Stimulated activated CD8-positive, alpha-beta memory T cell treated with anti-CD3 and anti-CD28 coated beads, Interleukin-4, amount 100 ng/mL, for 1 hour (primary cell): ENCODE data around the gene FNIP1.
"Not testable (repeated sequence)": the region's sequence is repeated elsewhere in the genome, so short reads cannot be mapped to it uniquely, and the experiment has no call there.

Experiments
- DNase-seq, 2 donors: peaks; one replicate each; pipeline ENCODE4 v3.0.0-alpha.2; 2020; ENCODE audit warnings: low read depth in 2 of 2, low spot score in 1 of 2

Gene FNIP1

DNA sequence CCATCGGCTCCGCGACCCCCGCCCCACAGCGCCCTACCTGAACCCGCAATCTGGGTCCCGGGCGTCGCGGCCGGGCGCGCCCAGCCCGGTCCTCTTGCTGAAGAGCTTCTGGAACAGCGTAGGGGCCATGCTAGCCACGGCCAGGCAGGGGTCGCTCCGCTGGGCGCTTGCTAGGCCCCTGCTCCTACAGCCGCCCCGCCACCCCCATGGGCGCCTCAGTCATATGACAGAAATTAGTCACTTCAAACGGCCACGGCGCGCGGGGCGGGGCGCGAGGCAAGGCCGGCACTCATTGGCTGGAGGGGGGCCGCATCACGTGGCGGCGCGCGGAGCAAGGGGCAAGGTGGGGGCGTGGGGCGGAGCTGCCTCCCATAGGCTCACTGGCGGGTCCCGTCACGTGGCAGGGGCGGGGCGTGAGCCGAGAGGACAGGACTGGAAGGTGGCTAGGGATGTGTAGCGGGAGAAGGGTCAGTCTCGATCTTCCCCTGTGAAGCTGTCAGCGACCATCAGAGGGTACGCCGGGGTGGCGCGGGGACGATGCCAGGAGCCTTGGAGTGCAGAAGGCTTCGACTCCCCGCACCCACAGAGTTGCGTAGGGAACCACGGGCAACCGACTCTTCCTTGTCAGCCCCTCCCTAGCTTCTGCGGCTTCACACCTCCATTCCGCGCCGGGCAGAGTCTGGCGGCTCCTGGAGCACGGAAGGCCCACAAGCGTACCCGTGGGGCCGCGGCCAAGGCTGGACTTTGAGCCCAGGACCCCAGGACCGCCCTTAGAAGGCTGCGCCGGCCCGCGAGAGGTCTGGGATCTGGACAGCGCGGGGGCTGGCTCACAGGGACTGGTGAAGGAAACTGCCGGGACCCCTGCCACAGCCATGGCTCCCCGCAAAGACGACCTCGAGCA lies at the start of gene FNIP1:
Gene FNIP1, minus strand, starts transcription at position 225 of the 901 bp plus-strand sequence. Its CDS starts 96 bp downstream, at position 129.
- DNase-seq = peak; percentile 96 to 98

DNA sequence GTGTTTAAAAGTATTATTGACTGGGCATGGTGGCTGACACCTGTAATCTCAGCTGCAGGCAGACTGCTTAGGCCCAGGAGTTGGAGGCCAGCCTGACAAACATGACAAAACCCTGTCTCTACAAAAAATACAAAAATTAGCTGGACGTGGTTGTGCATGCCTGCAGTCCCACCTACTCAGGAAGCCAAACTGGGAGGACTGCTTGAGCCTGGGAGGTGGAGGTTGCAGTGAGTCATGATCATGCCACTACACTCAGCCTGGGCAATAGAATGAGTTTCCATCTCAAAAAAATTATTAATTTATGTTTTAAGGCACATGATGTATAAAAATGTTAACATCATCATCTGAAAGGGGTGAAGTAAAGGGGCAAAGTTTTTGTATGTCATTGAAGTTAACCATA lies 49.7 kb upstream of the FNIP1 start:
- DNase-seq = no peak

DNA sequence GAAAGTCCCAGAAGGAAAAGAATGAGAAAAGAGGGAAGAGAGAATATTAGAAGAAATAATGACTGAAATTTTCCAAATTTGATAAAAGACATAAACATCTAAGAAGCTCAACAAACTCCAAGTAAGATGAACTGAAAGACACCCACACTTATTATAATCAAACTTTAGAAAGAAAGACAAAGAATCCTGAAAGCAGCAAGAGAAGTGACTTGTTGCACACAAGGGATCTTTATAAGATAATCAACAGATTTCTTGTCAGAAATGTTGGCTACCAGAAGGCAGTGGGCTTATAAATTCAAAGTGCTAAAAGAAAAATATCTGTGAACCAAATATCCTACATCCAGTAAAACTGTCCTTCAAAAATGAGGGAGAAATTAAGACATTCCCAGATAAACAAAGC lies 49.0 kb upstream of the FNIP1 start:
- no peak for DNase-seq

DNA sequence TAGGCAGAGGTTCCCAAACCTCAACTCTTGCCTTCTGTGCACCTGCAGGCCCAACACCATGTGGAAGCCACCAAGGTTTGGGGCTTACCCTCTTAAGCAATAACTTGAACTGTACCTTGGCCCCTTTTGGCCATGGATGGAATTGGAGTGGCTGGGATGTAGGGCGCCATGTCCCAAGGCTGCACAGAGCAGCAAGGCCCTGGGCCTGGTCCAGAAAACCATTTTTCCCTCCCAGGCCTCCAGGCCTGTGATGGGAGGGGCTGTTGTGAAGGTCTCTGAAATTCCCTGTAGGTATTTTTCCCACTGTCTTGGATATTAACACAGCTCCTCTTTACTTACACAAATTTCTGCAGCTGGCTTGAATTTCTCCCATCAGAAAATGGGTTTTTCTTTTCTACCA lies 46.2 kb upstream of the FNIP1 start:
- DNase-seq = not testable (repeated sequence)

DNA sequence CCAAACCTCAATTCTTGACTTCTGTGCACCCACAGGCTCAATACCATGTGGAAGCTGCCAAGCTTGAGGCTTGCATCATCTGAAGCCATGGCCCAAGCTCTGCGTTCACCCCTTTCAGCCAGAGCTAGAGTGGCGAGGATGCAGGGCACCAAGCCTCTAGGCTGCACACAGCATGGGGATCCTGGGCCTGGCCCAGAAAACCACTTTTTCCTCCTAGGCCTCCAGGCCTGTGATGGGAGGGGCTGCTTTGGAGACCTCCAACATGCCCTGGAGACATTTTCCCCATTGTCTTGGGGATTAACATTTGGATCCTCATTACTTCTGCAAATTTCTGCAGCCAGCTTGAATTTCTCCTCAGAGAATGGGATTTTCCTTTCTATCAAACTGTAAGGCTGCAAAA lies 35.9 kb upstream of the FNIP1 start:
- DNase-seq = not testable (repeated sequence)

DNA sequence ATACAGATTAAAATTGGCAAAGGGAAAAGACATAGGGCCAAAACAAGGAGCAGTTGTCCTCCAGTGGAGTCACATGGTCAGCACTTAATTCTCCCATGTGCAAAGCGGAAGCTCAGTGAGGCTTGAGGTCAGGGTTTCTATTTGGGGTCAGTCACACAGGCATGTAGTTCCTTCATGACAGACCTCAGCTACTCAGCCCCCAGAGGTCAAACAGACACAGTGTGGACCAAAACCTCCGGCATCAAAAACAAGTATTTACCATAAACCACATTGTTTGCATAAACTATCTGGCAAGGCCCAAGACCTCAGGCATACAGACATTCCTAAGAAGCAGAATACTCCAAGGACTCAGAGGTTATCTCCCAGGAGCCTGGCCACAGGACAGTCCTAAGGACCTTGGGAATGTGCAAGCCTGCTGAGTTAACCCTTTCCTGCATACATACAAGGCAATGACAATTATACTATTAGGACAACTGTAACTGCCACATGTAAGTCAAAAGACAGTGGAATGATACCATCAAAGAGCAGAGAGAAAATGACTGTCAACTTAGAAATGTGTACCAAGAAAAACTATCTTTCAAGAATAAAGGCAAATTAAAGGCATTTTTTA lies 28.7 kb upstream of the FNIP1 start:
- DNase-seq = no peak

DNA sequence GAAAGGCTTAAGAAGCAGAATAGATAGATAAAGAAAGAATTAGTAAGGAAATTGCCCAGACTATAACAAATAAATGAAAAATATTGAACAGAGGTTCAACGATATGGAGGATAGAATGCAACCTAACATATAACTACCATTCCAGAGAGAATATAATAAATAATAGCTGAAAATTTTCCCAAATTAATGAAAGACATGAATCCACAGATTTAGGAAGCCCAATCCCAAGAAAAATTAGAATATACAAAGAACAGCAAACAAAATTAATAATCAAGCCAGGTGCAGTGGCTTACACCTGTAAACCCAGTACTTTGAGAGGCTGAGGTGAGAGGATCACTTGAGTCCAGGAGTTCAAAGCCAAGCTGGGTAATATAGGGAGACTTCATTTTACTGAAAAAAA lies 27.8 kb upstream of the FNIP1 start:
- DNase-seq = no peak

DNA sequence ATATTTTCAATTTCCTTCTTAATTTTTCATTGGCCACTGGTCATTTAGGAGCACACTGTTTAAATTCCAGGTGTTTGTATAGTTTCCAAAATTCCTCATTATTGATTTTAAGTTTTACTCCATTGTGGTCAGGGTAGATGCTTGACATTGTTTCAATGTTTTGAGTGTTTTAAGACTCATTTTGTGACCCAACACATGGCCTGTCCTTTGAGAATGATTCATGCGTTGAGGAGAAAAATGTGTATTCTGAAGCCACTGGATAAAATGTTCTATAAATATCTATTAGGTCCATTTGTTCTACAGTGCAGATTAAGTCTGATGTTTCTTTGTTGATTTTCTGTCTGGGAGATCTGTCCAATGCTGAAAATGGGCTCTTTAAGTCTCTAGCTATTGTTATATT lies 24.4 kb upstream of the FNIP1 start:
- DNase-seq = no peak

DNA sequence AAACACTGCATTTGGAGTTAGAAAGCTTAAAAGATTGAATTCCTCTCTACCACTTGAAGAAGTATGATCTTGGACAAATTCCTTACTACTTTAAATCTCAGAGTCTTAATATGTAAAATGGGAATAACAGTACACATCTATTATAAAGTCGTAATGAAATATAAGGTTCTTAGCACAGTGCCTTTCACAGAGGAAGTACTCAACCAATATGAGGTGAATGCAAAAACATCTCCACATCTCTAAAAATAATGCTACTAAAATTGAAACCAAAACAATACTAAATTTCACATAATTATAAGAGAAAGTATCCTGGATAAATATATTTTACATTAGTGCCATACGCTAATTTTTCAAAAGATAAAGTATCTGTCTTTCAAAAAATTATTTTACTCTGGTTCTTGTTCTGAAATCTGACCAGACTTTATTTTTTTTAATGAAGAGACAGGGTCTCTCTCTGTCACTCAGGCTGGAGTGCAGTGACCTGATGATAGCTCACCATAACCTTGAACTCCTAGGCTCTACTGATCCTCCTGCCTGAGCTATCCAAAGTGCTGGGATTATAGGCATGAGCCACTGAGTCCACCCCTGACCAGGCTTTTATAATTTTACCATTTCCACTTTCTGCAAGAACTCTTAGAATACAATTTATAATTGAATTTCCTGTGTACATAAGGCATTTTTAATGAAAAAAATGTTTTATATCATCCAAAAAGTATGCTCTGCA lies 21.3 kb upstream of the FNIP1 start:
- no peak for DNase-seq

DNA sequence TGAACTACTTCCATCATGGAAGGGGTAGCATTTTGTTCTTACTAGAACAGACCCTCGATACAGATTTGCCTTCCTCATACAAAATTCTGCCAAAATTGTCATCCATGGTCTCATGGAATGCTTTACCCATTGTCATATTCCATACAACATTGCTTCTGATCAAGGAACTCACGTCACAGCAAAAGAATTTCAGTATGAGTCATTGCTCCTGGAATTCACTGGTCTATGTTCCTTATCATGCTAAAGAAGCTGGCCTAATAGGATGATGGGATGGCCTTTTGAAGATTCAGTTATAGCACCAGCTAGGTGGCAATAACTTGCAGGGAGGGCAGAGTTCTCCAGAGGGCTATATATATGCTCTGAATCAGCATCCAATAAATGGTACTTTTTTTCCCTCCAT lies 18.2 kb upstream of the FNIP1 start:
- DNase-seq = no peak

DNA sequence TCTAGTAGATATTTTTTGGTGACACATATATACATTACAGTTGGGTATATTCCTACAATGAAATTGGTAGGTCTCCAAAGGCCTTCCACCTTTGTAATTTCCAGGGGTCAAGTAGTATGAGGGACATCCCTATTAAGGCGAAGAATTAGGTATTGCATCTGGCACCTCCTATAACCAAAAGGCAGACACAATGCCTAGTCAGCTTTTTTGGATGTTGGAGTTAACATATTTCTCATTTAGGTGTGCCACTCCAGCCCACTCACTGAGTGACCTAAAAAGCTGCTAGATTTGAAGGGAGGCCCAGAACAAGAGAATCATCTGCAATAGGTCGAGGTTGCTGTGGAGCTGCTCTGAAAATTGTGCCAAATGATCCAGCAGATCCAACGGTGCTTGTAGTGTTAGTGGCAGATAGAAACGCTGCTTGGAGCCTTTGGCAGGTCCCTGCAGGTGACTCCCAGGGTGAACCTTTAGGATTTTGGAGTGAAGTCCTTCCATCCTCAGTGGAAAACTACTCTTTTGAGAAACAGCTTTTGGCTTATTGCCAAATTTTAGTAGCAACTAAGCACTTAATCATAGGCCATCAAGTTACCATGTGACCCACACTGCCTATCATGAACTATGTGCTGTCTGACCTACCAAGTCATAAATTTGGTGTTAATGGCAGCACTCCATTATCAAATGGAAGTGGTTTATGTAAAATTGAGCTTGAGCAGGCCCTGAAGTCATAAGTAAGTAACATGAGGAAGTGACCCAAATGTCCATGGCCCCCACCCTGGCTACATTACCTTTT lies 15.7 kb upstream of the FNIP1 start:
- DNase-seq = no peak

DNA sequence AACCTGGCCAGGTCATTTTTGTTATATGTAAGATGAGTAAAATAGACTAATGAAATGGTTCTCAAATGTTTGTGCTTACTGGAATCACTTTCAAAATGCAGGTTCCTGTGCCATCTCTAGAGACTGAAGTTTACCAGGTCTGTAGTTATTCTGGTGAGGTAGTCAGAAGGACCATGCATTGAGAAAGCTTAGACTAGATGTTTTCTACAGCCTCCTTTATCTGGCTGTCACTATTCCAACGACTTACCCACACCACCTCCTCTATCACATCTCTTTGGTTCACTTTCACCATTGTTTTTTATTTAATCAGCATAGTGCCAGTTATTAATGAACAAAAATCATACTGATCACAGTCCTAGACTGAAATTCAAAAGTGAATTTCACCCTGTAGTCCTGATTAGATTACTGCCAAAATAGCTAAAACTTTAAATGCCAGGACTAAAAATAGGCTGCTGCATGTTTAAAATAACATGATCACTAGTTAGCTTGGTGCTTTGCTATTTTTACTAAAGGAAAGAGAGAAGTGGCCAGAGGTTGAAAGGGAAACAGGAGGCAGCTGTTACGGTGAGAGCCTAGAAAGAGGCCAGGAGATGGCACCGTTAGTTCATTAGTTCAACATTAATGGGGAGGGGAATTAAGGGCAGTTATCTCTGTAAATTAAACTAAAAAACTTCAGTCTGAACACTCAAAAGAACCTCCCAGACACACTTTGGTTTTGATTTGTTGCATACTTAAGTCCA lies 13.9 kb upstream of the FNIP1 start:
- DNase-seq = no peak

DNA sequence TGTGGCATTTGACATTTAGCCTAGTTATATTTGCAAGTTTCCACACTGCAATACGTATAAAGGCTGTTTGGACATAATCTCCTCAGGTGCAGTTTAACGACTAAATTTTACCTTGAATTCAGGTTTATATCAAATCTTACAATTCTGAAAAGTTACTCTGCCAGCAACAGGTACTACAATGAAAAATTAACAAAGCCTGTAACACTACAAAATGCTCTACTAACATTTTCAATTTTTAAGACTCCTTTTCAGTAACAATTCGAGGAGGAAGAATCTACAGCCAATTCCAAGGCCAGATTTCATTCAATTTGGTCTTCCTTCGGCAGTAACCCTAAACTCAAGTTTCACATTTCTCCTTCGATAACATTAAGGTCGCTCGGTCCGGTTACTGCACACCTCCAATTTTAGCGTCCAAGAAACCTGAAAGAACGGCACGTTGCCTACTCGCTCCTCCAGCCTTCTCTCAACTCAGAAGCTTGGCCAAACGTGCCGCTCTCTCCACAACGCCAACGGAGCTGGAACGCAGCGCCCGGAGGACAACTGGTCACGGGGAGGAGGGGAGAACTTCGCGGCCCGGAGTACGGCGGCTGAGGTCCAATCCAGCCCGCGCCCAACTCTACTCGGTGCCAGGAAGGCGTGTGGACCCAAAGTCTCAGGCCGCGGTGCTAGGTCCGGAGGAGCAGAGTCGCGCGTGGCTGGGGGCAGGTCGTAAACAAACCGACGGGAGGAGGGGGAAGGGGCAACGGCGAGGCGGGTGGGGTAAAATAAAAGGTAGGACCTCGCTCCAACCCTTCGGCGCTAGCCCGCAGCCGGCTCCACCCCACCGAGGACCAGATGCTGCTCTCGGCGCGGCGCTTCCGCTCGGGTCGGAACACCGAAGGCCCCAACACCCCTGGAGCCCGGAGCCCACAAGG lies 681 bp downstream of the FNIP1 start:
- no peak for DNase-seq

DNA sequence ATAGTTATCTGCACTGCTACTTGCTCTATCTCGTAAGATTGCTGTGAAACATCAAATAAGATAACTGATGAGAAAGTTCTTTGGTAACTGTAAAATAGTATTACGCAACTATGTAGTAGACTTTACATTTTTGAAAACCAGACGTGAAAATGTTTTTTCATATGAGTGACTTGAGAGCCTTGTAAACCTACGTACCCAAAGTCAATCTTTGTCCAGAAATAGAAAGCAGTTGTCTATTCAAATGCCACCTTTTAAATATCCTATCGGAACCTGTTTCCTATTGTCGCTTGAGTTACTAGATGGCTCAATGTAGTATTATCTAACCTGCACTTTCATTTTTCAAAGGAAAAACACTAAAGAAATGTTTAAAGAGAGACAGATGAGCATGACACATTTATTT lies 1.6 kb downstream of the FNIP1 start:
- no peak for DNase-seq

DNA sequence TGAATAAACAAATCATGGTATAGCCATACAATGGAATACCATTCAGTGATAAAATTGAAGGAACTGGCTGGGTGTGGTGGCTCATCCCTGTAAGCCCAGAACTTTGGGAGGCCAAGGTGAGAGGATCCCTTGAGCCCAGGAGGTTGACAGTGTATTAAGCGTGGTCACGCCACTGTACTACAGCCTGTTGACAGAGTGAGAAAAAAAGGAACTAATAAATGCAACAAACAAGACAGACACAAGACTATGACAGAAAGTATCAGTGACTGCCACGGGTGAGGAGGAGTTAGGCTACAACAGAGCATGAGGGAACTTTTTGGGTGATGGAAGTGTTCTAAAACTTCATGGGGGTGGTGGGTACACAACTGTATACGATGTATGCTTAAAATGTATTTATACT lies 2.2 kb downstream of the FNIP1 start:
- DNase-seq = no peak

DNA sequence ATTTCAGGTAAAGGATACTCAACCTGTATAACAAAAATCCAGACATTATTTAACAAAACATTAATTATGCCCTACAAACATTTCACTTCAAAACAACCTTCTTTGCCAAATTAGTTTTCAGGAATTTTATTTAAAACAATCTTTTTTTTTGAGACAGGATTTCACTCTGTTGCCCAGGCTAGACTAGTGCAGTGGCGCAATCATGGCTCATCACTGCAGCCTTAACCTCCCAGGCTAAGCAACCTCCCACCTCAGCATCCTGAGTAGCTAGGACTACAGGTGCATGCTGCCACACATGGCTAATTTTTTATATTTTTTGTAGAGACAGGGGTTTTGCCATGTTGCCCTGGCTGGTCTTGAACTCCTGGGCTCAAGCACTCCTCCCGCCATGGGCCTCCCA lies 3.9 kb downstream of the FNIP1 start:
- DNase-seq = no peak

DNA sequence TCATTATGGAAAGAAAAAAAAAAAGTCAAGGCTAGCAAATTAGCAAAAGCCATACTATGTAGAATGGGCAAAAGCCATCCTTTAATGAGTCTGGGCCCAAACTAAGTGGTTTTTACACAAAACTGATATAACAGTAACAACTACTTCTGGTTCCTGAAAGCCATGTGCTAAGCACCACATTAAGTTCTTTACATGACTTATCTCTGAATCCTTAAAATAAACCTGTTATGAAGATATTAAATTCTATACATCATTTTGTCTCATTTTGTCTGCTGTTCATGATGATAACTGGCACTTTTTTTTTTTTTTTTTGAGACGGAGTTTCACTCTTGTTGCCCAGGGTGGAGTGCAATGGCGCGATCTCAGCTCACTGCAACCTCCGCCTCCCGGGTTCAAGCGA lies 5.0 kb downstream of the FNIP1 start:
- DNase-seq = no peak

DNA sequence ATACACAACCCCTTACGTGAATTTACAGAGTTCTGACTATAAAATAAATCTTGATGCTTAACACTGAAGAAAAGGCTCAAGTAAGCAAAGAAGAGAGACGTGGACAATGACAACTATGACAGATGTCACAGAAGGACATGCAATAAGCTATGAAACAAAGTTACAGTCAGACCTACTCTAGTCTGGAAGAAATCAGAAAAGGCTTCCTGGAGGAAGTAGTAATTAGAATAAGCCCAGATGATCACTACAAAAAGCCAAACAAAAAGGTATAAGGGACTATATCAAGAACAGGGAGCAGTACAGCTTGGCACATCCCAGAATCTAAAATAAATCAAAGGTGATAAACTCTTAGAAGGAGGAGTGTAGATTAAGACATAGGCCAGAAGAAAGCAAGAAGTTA lies 6.3 kb downstream of the FNIP1 start:
- DNase-seq = no peak

DNA sequence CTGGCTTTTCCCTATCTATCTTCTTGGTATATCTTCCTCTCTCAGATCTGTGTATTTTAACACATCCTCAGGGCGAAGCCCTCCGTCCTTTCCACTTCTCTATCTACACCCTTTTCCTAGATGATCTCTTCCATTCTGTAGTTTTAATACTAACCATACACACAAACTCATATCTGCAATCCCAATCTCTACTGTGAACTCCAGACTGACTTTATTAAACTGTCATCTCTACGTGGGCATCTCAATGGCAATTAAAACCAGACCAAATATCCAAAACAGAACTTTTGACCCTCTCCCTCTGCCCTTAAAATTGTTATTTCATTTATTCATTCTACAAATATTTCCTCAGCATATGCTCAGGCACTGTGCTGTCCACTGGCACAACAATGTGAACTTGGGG lies 7.1 kb downstream of the FNIP1 start:
- DNase-seq = no peak

DNA sequence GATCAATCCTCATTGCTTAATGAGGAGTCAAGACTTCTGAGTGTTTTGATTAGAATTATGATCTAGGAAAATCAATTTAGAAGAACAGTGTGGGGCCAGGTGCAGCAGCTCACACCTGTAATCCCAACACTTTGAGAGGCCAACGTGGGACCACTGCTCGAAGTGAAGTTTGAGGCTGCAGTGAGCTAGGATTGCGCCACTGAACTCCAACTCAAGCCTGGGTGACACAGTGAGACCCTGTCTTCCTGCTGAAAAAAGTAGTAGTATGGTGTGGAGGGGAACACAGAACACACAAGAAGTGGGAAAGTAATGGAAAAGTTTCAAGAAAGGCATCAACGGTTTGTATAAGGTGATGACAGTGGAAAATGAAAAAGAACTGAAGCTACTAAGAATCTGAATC lies 9.1 kb downstream of the FNIP1 start:
- DNase-seq = no peak
